Muscle layer of colon (tissue), 2 donors: ENCODE data around the gene WASHC4.
"Not testable (repeated sequence)": the region's sequence is repeated elsewhere in the genome, so short reads cannot be mapped to it uniquely, and the experiment has no call there.

Source experiments
- H3K27ac ChIP-seq: one replicate; pipeline ENCODE4 v1.7.0; 2013; ENCODE audit warnings: low read depth, mild to moderate bottlenecking, low read length, moderate library complexity
- H3K27me3 ChIP-seq, 2 donors: one replicate each; pipeline ENCODE4 v1.7.0; 2013; ENCODE audit warnings: low read length in 2 of 2, mild to moderate bottlenecking in 2 of 2; ENCODE audit not compliant: insufficient read depth in 2 of 2, control insufficient read depth in 1 of 2
- H3K36me3 ChIP-seq: one replicate; pipeline ENCODE4 v1.7.0; 2013; ENCODE audit warnings: mild to moderate bottlenecking, low read length; ENCODE audit not compliant: insufficient read depth
- H3K4me1 ChIP-seq: one replicate; pipeline ENCODE4 v1.7.0; 2013; ENCODE audit warnings: mild to moderate bottlenecking, low read length; ENCODE audit not compliant: insufficient read depth
- H3K4me3 ChIP-seq, 2 donors: one replicate each; pipeline ENCODE4 v1.7.0; 2013; ENCODE audit warnings: low read length in 2 of 2, low read depth in 1 of 2, mild to moderate bottlenecking in 1 of 2, moderate library complexity in 1 of 2
- H3K9ac ChIP-seq: one replicate; pipeline ENCODE4 v1.7.0; 2013; ENCODE audit warnings: low read length
- H3K9me3 ChIP-seq: one replicate; pipeline ENCODE4 v1.7.0; 2013; ENCODE audit warnings: mild to moderate bottlenecking, low read length
- donor health status: abdominal sarcoma.
- donor health status: Adenocarcinoma of cecum.

Gene WASHC4

GRCh38 chr12:105078712-105079570 is 28.6 kb upstream of the WASHC4 start:
- H3K27ac ChIP-seq: no peak overlapping the region
- no peaks in the 10 kb centered on the region for H3K9me3 ChIP-seq
- no peaks in the 10 kb centered on the region for H3K27me3 ChIP-seq
- peaks cover 6% of the 10 kb centered on the region for H3K4me1 ChIP-seq
- no peaks in the 10 kb centered on the region for H3K36me3 ChIP-seq
- H3K4me3 ChIP-seq: no peak overlapping the region
- no peak overlapping the region for H3K9ac ChIP-seq

GRCh38 chr12:105083031-105083430 is 24.5 kb upstream of the WASHC4 start:
- H3K27ac ChIP-seq: no peak overlapping the region
- H3K4me3 ChIP-seq: peak overlapping the region in 1 of 2 donors; percentile 87
- H3K27me3 ChIP-seq: no peaks in the 10 kb centered on the region
- H3K9ac ChIP-seq: no peak overlapping the region
- no peaks in the 10 kb centered on the region for H3K9me3 ChIP-seq
- peaks cover 6% of the 10 kb centered on the region for H3K4me1 ChIP-seq
- H3K36me3 ChIP-seq: no peaks in the 10 kb centered on the region

- Histone ChIP-seq H3K4me1 (peaks cover 6% of the 10 kb centered on the region), H3K36me3 (no peaks in the 10 kb centered on the region), H3K9me3 (no peaks in the 10 kb centered on the region), H3K4me3 (peak overlapping the region; percentile 47 to 87), H3K9ac (peak overlapping the region; percentile 44), H3K27ac (peak overlapping the region; percentile 63), H3K27me3 (no peaks in the 10 kb centered on the region)
Measured at GRCh38 chr12:105083551-105084105, 23.9 kb upstream of the WASHC4 start.

- H3K9ac ChIP-seq: peak within 1 kb of the TSS; percentile 44
Measured at GRCh38 chr12:105084251-105085250, 23.0 kb upstream of the WASHC4 start, which contains the start of gene ALDH1L2. Gene ALDH1L2, minus strand, starts transcription at chr12:105084458. Its CDS starts 22 bp downstream, at chr12:105084436.

GRCh38 chr12:105085501-105085900 is 22.0 kb upstream of the WASHC4 start:
- H3K4me3 ChIP-seq: no peak overlapping the region
- H3K9ac ChIP-seq: no peak overlapping the region

More at GRCh38 chr12:105084251-105085250, 23.0 kb upstream of the WASHC4 start, which contains the start of gene ALDH1L2:
- Histone ChIP-seq H3K4me1 (peaks cover 6% of the 10 kb centered on the region), H3K36me3 (no peaks in the 10 kb centered on the region), H3K27ac (peak within 1 kb of the TSS; percentile 63), H3K9me3 (no peaks in the 10 kb centered on the region), H3K27me3 (no peaks in the 10 kb centered on the region), H3K4me3 (peak within 1 kb of the TSS; percentile 47 to 87)

GRCh38 chr12:105089817-105090216 is 17.7 kb upstream of the WASHC4 start:
- no peak overlapping the region for H3K27ac ChIP-seq
- no peaks in the 10 kb centered on the region for H3K27me3 ChIP-seq
- no peaks in the 10 kb centered on the region for H3K36me3 ChIP-seq
- no peak overlapping the region for H3K9ac ChIP-seq
- H3K4me3 ChIP-seq: no peak overlapping the region
- no peaks in the 10 kb centered on the region for H3K4me1 ChIP-seq
- H3K9me3 ChIP-seq: no peaks in the 10 kb centered on the region

More at GRCh38 chr12:105085501-105085900, 22.0 kb upstream of the WASHC4 start:
- Histone ChIP-seq H3K27ac (no peak overlapping the region), H3K36me3 (no peaks in the 10 kb centered on the region), H3K9me3 (no peaks in the 10 kb centered on the region), H3K27me3 (no peaks in the 10 kb centered on the region), H3K4me1 (peaks cover 6% of the 10 kb centered on the region)

GRCh38 chr12:105090361-105090760 is 17.2 kb upstream of the WASHC4 start:
- H3K9ac ChIP-seq: no peak overlapping the region
- H3K4me1 ChIP-seq: no peaks in the 10 kb centered on the region
- no peak overlapping the region for H3K27ac ChIP-seq
- H3K27me3 ChIP-seq: no peaks in the 10 kb centered on the region
- no peaks in the 10 kb centered on the region for H3K36me3 ChIP-seq
- no peaks in the 10 kb centered on the region for H3K9me3 ChIP-seq
- no peak overlapping the region for H3K4me3 ChIP-seq

- no peaks in the 10 kb centered on the region for H3K9me3 ChIP-seq
- H3K27ac ChIP-seq: no peak overlapping the region
- H3K9ac ChIP-seq: no peak overlapping the region
- H3K27me3 ChIP-seq: no peaks in the 10 kb centered on the region
- no peaks in the 10 kb centered on the region for H3K4me1 ChIP-seq
- H3K36me3 ChIP-seq: no peaks in the 10 kb centered on the region
- no peak overlapping the region for H3K4me3 ChIP-seq
Measured at GRCh38 chr12:105091476-105092206, 15.9 kb upstream of the WASHC4 start.

GRCh38 chr12:105092336-105092735 is 15.2 kb upstream of the WASHC4 start:
- H3K4me3 ChIP-seq: no peak overlapping the region
- no peak overlapping the region for H3K9ac ChIP-seq
- H3K27ac ChIP-seq: no peak overlapping the region
- H3K9me3 ChIP-seq: no peaks in the 10 kb centered on the region
- H3K36me3 ChIP-seq: no peaks in the 10 kb centered on the region
- H3K4me1 ChIP-seq: no peaks in the 10 kb centered on the region
- H3K27me3 ChIP-seq: no peaks in the 10 kb centered on the region

GRCh38 chr12:105095338-105095737 is 12.2 kb upstream of the WASHC4 start:
- not testable (repeated sequence) for H3K27ac ChIP-seq

More at GRCh38 chr12:105095338-105095737, 12.2 kb upstream of the WASHC4 start:
- not testable (repeated sequence) for H3K36me3 ChIP-seq, H3K27me3 ChIP-seq, H3K9ac ChIP-seq, H3K4me1 ChIP-seq, H3K4me3 ChIP-seq, H3K9me3 ChIP-seq
